HG03565 (cell line): ENCODE results near the gene BCL2.
A peak's percentile ranks its signal among the peaks of the same experiment; 100 is the strongest.

Source experiments
- ATAC-seq: cut with Tn5 transposase; IDR thresholded peaks from one replicate; pipeline ENCODE4 v1.9.1; 2021; ENCODE audit warnings: mild to moderate bottlenecking, moderate library complexity; ENCODE audit not compliant: unreplicated experiment

BCL2 gene

DNA sequence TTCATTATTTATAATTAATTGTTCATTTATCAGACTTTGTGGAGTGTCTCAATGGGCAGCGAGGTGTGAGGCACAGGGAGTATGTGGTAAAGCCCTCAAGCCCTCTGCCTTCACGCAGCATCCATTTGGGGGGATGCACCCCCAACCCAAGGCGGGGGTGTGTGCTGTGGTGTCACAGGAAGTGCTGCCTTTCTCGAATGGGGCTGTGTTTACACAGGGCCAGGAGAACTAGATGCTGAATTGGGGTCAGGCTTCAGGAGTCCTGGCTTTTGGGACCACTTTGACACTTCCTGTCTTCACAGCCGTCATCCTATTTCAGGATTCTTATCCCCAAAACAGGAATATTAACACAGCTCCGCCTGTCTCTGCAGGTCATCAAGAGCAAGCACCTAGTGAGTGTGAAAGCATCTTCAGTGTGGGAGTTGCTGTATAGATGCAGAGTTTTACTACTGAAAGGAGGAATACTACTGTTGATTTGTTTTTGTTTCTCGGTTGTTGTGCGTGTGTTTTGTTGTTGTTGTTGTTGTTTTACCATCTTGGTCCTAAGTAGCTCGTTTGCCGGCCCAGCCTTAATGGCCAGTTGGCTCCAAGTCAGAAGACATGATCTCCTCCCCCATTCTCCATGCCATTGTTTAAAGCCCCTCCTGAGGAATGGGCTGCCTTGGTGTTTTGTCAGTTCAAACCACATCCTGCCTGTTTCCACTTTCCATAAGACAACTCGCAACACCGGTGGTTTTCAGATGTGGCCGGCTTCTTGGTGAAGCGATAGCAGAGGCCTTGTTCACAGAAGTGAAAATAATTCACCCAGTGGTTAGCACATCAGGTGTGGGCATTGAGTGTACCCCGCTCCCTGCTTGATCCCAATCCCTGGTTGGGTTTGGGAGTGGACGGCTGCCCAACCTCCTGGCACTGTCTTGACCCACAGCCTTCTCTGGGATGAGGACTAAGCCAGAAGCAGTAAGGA lies 221.3 kb downstream of the BCL2 start:
- peak; percentile 68 for ATAC-seq

DNA sequence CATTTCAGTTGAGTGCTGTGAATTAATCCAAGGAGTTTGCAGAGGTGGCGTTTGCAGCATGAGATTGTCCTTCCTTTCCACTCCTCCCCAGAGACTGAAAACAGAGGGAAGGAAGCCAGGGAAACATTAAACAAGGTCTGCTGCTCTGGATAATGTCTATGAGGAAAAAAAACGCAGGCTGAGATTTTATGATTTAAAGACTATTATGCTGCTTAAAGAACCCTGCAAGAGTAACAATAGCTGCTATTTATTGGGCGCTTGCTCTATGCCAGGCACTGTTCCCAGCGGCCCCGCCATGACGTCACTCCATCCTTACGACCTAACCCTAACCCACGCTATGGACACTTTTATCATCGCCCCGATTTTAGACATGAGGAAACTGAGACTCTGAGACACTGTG lies 222.4 kb downstream of the BCL2 start:
- ATAC-seq = no peak

DNA sequence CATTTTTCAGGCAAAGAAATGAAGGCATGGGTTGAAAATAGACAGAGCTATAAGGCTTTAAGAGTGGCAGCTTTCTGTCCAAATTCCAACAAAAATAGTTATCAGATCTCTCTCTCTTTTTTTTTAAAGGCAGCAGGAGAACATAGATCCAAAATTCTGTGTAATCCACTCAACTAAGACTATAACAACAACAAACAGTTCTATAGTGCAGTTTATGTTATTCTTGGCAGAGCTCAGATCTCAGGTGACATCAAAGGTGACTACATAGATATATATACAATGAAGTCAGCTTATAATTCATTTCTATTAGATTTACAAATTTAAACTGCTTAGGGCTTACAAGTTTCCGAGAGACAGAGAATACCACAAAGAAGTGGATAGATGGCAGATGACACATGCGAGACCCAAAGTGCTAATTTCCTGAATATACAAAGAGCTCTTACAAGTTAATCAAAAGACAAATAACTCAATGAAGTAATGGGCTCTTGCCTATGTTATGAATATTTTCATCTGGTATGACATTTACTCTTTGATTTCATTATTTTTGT lies 223.2 kb downstream of the BCL2 start:
- no peak for ATAC-seq

DNA sequence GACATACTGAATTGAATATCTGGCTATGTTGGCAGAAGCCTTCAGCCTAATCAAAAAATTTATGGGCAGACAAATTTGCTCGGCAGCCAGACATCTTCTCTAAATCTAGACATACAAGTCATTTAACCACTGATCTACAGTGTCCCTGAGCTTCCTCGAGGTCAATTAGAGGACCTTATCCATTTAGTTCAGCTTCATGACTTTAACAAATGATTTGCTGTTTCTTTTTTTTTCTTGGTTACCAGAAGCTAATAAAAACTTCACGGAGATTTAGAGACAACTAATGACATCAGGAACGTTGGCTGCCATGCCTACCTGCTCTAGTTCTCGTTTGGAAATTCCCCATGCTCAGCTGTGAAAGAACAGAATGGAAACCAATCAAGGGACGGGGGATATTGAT lies 223.8 kb downstream of the BCL2 start:
- ATAC-seq = no peak

DNA sequence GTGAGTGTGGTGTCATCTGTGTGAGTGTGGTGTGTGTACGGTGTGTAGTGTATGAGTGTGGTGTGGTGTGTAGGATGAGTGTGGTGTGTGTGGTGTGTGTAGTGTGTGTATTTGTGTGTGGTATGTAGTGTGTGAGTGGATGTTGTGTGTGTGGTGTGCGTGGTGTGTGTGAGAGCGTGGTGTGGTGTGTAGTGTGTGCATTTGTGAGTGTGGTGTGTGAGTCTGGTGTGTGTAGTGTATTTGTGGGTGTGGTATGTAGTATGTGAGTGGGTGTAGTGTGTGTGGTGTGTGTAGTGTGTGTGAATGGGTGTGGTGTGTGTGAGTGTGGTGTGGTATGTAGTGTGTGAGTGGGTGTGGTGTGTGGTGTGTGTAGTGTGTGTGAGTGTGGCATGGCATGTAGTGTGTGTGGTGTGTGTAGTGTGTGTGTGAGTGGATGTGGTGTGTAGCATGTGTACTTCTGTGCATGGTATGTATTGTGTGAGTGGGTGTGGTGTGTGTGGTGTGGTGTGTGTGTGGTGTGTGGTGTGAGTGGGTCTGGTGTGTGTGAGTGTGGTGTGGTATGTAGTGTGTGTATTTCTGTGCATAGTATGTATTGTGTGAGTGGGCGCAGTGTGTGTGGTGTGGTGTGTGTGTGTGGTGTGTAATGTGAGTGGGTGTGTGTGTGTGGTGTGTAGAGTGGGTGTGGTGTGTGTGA lies 227.8 kb downstream of the BCL2 start:
- no peak for ATAC-seq

DNA sequence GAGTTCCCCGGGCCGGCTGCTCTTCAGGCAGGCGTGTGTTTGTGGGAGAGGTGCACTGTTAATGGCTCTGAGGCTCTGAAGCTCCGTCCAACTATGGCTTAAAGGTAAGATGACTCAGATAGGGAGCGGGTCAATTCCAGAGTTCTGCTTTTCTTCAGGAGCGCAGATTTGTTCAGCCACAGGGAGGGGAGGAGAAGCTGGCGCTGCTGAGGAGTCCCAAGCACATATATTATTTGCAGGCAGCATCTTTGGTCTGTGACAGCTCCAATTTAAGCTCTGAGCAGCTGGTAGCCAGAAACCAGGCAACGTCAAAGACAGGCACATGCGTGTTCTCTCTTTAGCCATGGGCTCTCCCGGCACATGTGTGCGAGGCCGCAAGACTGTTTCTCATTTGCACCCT lies 229.2 kb downstream of the BCL2 start:
- no peak for ATAC-seq

DNA sequence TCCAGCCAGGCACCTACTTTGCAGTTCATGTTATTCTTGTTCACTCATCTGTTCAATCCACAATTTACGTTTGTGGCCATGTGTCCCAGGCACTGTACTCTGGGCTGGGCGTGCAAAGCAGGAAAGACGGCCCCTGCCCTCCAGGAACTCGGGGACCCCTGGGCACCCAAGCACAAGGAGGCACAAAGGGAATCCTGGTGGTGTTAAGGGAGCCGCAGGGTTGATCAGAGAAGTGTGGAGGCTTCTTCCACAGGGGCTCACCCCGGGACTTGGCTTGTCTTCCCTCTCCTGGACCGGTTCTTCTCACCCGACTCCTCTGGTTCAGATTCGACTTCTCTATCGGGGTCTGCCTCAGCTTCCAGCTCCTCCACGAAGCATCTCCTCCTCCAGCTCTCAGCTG lies 230.5 kb downstream of the BCL2 start:
- ATAC-seq = no peak

DNA sequence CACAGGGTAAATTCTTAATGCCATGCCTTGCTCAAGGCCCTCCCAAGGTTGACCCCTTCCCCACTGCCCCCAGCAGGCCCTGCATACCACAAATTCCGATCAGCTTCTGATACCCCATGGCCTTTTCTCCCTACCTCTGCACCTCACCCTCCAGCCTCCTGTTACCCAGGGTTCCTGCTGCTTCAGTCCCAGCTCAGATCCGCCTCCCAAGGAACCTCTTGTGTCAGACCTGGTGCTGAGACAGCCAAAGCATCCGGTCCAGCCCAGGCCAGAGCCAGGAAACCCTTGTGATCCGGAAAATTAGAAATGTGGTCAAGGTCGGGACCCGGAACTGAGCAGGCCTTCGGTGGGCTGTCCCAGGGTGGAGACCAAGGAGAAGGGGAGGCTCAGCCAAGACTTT lies 231.3 kb downstream of the BCL2 start:
- no peak for ATAC-seq

DNA sequence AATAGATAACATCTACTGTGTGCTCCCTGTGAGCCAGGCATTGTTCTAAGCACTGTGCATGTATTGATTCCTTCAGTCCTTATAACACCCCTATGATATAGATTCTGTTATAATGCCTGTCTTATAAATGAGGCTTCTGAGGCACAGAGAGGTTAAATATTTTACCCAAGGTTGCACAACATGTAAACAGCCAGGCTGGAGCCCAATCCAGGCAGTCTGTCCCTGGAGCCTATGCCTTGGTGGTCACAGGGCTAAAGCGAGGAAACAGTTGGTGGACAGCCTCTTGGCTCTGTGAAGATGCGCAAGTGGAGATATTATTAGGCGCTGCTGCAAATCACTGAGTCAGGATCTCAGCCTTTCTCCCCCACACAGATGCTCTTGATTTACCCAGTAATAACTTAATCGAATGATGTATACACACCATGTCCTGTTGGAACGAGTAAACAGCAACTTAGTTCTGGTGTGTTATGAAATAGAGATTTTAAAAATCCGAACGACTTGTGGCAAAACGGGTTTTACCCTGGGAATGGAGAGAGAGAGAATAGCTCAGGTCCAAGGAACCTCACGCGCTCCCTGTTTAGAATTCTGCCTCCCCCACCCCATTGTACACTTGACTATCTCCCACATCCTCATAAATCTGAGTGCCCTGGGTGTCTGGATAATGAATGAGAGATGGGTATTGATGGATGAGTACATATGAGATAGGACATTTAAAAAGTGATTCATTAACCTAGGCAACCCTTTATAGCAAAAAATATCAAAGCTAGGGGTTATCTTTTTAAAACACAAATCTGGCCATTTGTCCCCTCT lies 231.9 kb downstream of the BCL2 start:
- ATAC-seq = no peak

DNA sequence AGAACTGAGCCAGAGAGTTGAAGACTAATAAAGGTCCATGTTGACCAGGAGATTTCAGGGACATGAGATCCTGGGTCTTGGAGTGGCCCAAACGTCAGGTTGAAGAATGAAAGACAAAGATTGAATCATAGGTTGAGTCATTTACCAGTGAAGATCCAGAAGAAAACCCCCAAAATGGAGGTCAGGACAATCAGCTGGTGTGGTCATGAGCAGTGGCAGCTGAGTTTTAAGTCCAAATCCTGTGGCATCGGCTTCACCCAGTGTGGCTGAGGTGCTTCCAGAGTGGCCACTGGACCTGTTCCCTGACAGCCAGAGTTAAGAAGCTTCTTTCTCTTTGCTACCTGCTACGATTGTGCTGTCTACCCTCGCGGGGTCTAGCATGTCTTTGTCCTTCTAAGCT lies 234.0 kb downstream of the BCL2 start:
- no peak for ATAC-seq

DNA sequence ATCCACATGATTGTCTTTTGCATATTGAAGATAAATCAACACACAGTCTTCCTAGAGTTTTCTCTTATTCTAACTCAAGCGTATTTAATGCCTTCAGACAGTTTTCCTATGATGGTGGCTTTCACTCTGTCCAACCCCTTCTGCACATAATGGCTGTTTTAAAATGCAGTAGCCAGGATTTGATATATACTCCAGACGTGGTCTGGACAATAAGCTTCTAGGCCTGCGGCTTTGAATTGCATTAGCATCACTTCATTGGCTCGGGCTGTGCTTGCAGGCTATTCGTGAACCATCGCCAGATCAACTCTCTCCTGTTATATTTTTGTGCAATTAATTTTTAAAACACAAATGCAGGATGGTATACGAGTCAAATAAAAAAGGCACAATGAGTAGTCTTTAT lies 235.3 kb downstream of the BCL2 start:
- no peak for ATAC-seq

DNA sequence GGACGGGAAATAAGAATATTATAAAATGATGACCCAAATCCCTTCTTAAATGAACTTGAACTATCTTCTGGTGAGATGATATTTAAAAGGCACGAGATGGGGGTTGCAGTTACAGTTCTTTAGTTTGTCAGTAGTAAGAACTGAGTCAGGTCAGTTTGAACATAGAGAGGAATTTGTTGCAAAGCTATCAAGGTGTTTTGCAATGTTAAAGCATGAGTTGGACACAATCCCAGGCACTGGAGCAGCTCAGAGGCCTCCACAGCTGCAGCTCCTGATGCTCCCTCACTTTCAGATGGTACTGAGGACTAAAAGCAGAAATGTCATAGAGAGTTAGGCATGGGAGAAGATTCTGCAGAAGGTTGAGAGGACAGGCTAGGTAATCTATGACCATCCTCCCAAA lies 236.0 kb downstream of the BCL2 start:
- no peak for ATAC-seq

DNA sequence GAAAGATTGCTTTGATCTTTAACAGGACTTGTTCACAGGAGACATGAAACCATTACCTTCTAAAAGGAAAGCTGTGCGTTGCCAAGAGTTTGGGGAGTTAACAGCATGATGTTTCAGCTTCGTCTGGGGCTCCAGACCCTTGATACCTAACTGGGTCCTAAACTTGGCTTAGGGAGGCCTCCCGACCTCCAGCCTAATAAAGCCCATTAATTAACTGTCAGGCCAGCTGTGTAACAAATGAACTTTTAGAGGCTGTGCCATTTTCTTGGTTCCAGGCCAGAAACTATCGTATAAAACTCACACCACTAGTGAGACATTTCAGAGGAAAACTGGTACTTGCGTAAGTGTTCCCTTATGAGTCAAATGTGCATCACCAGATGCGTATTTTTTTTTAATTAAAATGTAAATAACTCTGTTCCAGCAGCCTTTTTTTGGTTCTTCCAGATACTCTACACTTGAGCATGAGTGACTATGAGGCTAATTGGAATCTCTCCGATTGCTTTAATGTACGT lies 236.5 kb downstream of the BCL2 start:
- no peak for ATAC-seq

DNA sequence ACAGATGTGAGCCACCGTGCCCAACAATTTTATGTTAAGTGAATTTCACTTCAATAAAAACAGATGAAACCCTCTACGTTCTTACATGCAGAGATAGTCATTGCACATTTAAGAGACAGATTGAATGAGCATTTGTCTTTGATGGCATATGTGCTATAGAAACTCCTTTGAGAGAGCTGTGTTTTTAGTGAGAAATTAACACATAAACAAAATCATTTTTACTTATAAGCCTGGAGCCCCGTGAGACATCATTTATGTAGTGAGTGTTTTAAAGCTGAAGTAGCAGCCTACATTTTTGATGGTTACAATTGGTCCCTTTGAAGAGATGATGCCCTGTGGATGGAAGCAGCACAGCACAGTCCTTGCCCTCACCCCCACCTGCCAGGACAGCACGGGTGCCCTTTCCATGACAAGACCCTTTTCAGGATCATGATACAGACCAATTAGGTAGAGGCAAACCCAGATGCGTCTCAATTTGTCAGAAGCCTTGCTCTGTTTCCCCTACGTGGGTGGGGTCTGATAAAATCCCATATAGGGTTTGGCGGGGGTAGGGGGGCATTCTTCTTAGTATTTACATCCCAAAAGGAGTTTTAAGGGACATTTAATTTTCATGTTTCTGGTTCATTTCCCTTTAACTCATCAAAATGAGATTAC lies 237.1 kb downstream of the BCL2 start:
- no peak for ATAC-seq

DNA sequence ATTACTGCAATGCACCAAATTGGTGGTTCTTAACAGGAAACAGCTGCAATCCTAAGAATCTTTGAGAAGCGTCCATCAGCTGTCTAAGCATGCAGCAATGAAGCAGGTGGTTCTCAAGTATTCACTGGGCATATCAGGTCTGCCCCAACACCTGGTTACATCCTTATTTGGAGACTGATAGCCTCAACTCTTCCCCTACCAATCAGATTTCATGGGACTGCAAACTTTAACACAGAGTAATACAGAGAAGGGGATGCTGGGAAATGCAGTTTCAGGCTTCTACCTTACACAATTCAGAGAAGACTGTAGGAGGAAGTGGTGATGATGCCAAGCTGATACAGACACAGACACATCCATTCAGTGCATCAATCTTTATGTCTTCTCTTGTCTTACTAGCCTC lies 240.5 kb downstream of the BCL2 start:
- peak; percentile 28 for ATAC-seq

DNA sequence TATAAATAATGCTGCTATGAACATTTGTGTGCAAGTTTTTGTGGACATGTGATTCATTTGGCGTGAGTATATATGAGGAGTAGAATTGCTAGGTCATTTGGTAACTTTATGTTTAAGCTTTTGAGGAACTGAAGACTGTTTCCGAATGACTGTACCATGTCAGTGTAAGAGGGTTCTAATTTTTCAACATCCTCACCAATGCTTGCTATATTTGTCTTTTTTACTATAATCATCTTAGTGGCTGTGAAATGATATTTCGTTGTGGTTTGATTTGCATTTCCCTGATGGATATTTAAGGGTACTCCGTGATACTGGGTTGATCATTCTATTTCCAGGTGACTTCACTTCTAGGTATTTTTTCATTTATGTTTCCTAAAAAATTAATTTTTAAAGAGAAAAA lies 241.1 kb downstream of the BCL2 start:
- peak; percentile 95 for ATAC-seq

DNA sequence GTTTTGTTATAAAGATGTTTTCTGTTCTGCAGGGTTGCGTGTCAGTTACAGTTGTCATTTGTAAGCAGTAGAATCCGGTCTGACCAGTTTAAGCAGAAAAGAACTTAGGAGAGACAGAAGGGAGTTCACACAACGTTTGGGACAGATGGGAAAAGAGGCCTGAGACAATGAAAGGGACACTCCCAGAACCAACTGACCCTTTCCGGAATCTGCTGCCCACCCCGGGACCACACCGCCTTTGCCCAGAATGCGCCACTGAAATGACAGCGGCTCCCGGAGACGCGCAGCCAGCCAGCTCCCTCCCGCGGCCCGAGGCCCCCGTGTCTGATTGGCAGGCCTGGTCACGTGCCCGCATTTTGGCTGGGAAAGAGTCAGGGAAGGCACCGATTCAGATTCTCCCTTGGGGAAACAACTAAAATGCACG lies 244.6 kb downstream of the BCL2 start:
- no peak for ATAC-seq

DNA sequence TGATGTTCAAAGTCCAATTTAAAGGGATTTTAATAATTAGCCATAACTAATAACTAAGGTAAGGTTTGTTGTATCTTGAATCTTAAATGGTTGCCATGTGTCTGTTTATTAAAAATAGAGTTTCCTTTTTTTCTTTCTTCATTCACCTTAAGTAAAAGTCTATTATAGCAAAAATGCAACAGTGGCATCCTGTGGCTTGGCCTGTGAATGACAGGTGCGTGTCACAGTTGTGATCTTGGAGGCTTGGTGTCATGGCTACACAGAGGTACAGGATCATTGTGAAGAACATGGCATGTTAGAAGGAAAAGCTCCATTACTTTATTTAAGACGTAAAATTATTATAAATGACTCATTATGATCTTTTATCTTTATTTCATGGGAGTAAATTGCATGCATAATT lies 246.1 kb downstream of the BCL2 start:
- ATAC-seq = peak; percentile 36
